Erythroblast (primary cell): ENCODE data around the gene GPC5.

Experiments used
- GATA1 ChIP-seq: IDR thresholded peaks from 2 replicates; pipeline ENCODE4 v1.6.1; 2011; ENCODE audit warnings: low read depth, mild to moderate bottlenecking, control low read depth, low read length, moderate library complexity
- POLR2A ChIP-seq: IDR thresholded peaks from 2 replicates; pipeline ENCODE4 v1.6.1; 2011; ENCODE audit warnings: mild to moderate bottlenecking, low read length

DNA sequence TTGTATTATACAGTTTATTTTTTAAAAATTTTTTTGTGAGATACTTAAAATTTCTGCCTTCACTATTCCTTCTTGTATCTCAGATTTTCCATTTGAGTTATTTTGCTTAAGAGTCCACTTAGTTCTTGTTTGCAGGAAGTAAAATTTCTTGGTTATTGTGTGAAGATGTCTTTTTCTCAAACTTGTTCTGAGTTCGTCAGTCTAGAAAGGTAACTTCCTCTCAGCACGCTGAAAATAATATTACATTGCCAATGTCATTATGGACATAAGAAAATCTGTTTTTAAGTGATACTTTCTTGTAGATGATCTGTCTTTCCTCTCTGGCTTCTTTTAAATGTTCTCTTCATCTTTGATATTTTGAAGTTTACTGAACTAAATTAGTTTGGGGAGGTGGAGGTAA, 1096.5 kb downstream of the GPC5 start:
- TF ChIP-seq POLR2A (no peak), GATA1 (no peak)
